Retinal pigment epithelial cell (primary cell): ENCODE results near the gene TECTA.
"Not testable (repeated sequence)": the region's sequence is repeated elsewhere in the genome, so short reads cannot be mapped to it uniquely, and the experiment has no call there.

ENCODE experiments used
- DNase-seq: peaks from one replicate; pipeline ENCODE4 v3.0.0-alpha.2; 2010; ENCODE audit warnings: low read depth
- H3K4me3 ChIP-seq: 2 replicates; pipeline ENCODE4 v1.5.1; 2011; ENCODE audit warnings: mild to moderate bottlenecking, low read length, control low read depth, moderate library complexity
- TF ChIP-seq, protein P1 (sequence below): conservative IDR thresholded peaks from 2 replicates; pipeline ENCODE4 v1.5.1; 2011; ENCODE audit warnings: low read depth, low read length, control low read depth, inconsistent platforms

TECTA gene

DNA sequence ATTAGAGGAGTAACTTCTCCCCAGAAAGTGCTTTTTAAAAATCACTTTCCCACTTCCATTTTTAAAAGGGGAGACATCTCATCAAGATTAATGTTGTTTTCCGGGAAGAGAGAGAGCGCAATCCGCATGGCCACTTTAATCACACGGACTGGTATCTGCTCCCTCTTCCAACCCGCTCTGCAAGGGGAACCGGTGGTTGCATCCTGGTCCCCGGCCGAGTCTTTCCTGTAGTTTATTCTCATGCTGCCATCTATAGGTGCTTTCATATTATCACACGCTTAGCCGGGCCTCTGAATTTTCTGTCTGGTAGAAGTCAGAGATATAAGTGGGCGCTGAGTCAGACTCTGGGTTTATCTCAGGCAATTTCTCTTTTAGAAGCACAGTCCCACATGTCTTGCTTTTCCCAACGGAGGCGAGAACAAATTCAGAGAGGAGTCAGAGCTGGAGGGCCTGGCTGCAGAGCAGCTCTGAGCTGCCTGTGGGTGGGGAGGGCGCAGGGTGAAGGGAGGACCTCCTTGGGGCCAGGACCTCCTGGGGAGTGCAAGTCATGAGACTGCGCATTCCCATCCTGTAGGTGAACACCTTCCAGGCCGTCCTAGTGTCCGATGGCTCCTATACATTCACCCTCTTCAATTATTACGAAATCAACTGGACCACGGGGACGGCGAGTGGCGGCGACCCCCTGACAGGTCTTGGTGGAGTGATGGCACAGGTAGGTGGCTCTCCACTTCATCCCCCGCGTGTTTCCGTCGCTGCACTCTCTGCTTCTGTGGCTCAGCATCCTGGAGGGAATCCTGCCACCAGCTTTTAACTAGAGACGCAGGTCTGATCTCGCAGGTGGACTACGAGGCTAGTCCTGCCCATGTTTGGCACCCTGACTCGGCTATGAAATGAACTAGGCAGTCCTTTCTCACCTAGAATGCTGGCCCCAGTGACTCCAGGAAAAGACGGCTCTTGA lies 11.7 kb downstream of the TECTA start:
- H3K4me3 ChIP-seq = no peak overlapping the region
- TF ChIP-seq, protein P1, sequence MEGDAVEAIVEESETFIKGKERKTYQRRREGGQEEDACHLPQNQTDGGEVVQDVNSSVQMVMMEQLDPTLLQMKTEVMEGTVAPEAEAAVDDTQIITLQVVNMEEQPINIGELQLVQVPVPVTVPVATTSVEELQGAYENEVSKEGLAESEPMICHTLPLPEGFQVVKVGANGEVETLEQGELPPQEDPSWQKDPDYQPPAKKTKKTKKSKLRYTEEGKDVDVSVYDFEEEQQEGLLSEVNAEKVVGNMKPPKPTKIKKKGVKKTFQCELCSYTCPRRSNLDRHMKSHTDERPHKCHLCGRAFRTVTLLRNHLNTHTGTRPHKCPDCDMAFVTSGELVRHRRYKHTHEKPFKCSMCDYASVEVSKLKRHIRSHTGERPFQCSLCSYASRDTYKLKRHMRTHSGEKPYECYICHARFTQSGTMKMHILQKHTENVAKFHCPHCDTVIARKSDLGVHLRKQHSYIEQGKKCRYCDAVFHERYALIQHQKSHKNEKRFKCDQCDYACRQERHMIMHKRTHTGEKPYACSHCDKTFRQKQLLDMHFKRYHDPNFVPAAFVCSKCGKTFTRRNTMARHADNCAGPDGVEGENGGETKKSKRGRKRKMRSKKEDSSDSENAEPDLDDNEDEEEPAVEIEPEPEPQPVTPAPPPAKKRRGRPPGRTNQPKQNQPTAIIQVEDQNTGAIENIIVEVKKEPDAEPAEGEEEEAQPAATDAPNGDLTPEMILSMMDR = peak; percentile 53
- DNase-seq = peak; percentile 15

DNA sequence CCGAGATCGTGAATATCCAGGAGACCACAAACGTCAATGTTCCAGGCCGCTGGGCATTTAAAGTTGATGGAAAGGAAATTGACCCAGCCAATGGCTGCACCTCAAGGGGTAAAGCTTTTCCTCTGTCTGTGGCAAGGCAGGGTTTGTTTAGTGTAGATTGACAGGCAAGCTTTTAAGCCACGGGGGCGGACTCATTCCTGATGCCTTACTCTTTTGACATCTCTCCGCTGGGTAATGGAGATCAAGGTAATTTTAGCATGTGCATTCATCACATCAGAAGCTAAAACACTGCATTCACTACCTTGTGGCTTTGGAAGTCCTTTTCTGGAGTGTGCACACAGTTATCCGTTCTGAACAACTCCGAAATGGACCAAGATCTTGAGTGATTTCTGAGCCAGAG lies 12.6 kb downstream of the TECTA start:
- DNase-seq = no peak
- H3K4me3 ChIP-seq = no peak overlapping the region
- TF ChIP-seq, protein P1 = no peak

DNA sequence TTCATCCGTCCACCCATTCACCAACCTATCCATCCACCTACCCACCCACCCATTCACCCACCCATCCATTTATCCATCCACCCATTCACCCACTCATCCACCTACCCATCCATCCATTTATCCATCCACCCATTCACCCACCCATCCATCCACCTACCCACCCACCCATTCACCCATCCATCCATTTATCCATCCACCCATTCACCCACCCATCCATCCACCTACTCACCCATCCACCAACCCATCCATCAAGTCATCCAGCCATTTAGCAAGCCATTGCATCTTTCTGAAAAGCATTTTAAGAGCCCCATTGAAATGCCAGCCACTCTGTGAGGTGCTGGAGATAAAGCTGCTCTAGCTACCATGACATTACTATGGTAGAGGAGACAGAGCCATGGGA lies 14.0 kb downstream of the TECTA start:
- DNase-seq, H3K4me3 ChIP-seq: not testable (repeated sequence)

DNA sequence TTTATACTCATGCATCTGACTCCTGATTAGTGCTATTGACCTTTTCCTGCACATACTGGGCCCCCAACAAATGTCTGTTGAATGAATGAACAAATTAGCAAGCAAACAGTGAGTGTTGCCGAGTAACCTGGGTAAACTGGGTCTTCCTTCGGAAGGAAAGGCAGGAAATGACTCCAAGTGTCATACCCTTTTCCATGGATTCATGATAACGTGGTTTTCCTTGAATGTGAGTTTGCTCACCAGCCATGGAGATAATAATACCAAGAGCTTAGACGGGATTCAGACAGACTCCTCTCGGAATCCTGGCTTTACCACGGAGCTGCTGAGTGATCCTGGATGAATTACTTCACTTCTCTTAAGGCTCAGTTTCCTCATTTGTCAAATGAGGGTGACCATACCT lies 16.7 kb downstream of the TECTA start:
- DNase-seq = no peak
- TF ChIP-seq, protein P1 = no peak
- H3K4me3 ChIP-seq = no peak overlapping the region

DNA sequence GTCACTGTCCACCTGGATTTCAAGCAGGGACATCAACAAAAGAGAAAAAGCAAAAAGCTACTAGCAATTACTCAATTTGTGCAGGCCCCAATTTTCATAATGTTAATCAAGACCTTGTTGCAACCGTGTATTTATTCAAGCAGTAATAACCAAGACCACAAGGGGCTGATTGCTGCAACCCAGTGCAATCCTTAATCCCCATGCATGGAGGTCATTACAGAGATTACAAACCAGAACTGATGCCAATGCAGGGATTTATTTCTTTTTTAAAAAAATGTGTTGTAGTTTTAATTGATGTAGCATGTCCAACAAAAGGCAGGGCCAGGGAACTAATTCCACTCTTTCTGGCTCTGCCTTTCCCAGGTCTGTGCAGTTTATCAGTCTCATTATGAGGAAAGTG lies 18.4 kb downstream of the TECTA start:
- TF ChIP-seq, protein P1 = peak; percentile 41
- DNase-seq = peak; percentile 92

DNA sequence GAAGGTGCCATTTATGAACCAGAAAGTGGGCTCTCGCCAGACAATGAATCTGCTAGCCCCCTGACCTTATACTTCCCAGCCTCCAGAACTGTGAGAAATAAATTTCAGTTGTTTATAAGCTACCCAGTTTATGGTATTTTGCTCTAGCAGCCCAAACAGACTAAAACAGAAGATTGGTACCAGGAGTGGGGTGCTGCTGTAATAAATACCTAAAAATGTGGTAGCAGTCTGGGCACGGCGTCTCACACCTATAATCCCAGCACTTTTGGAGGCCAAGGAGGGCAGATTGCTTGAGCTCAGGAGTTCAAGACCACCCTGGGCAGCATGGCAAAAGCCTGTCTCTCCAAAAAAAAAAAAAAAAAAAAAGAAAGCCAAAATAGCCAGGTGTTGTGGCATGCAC lies 21.3 kb downstream of the TECTA start:
- H3K4me3 ChIP-seq = no peak overlapping the region
- DNase-seq = no peak
- TF ChIP-seq, protein P1 = no peak

More for the DNA sequence above, 18.4 kb downstream of the TECTA start:
- H3K4me3 ChIP-seq = no peak overlapping the region

DNA sequence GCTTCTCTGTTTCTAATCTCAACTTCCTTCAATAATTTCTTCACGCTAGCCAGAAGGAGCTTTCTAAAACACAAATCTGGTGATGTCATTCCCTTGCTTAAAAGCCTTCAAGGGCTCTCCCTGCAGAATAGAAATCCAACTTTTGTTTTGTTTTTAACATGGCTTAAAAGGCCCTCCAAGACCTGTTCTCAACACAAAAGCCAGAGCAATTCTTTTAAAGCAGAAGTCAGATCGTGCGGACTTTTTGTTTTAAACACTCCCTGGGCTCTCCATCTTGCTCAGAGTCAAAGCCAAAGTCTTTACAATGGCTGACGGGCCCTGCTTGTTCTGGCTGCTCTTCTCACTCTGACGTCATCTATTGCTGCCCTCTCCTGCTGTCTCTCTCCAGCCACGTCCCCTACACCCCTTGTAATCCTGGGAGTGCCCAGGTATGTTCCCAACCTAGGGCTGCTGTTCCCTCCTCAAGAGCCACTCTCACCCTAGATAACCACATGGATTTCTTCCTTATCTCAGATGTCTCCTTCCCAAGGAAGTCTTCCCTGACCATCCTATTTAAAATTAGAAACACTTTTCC lies 22.5 kb downstream of the TECTA start:
- TF ChIP-seq, protein P1 = no peak
- H3K4me3 ChIP-seq = no peak overlapping the region
- DNase-seq = no peak
